ENCODE data around the gene MYO3B.
A peak's percentile ranks its signal among the peaks of the same experiment; 100 is the strongest.
"Not testable (repeated sequence)": the region's sequence is repeated elsewhere in the genome, so short reads cannot be mapped to it uniquely, and the experiment has no call there.

The MYO3B gene

DNA sequence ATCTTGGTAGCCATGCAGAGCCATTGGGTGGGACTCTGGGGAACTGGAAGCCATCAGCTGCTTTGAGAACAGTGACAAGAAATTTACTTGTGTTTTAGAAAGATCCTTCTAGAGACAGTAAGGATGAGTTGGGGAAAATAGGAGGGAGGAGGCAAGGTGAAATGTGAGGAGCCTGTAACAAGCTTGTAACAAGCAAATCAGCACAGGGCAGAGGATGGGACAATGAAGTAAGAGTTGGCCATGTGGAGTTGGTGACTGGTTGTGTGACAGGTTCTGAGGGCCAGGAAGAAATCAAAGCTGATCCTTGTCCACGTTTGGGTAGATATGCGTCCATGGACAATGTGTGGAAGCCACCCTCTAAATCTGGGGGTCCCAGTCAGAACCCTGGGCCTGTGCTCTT lies 84.4 kb downstream of the MYO3B start:
- DNase-seq = no peak
- TF ChIP-seq POLR2A (IDR thresholded peaks at IDR 0.05; ENCODE audit: low read length) (no peak), GATA1 (IDR thresholded peaks at IDR 0.05; ENCODE audit: low read depth, low read length) (no peak)

DNA sequence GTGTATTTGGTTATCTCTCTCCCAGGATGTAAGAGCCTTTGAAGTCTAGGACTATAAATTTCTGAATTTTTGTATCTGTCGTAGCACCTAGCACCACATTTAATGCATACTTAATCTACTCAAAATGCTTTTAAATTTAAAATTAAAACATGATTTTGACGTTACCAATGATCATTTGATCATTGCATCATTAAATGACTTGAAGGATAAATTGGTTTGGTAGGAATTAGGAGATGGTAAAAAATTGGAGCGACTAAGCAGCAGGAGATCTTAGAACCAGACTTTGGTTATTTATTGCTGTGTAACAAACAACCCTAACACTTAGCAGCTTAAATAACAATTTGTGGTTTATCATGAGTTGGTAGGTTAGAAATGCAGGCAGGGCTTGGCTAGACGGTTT lies 84.9 kb downstream of the MYO3B start:
- no peak for TF ChIP-seq POLR2A (IDR thresholded peaks at IDR 0.05; ENCODE audit: low read length)
- no peak for TF ChIP-seq GATA1 (IDR thresholded peaks at IDR 0.05; ENCODE audit: low read depth, low read length)
- no peak for DNase-seq

DNA sequence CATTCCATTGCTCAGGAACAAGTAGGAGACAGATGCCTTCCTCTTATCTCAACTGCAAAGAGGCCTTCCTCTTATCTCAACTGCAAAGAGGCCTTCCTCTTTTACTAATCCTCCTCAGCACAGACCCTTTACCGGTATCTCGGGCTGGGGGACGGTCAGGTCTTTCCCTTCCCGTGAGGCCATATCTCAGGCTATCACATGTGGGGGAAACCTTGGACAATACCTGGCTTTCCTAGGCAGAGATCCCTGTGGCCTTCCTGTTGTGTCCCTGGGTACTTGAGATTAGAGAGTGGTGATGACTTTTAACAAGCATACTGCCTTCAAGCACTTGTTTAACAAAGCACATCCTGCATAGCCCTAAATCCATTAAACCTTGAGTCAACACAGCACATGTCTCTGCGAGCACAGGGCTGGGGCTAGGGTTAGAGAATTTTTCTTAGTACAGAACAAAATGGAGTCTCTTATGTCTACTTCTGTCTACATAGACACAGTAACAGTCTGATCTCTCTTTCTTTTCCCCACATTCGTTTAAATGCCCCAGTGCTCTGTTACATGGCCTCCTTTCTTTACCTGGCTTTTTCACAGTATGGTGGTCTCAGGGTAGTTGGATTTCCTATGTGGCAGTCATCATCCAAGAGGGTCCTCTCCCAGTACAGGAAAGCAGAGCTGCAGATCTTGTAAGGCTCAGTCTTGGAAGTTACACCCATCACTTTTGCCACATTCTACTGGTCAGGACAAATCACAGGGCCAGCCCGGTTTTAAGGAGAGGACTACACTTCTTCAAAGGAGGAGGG lies 86.0 kb downstream of the MYO3B start:
- peak; percentile 64 to 92 for DNase-seq

DNA sequence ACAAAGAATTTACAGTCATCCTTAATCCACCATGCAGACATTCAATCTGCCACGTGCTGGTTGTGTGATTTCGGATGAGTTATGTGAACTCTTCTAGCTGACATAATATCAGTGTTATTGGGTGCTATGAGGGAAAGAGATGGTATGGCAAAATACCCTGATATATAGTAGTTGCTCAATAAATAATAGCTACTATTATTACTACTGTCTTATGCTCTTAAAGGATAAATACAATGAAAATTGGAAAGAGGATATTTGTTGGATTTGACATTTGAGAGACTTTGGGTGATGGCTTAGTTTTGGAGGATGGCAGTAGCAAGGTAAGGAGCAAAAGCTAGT lies 86.5 kb downstream of the MYO3B start:
- TF ChIP-seq POLR2A (IDR thresholded peaks at IDR 0.05; ENCODE audit: low read length) (no peak), GATA1 (IDR thresholded peaks at IDR 0.05; ENCODE audit: low read depth, low read length) (no peak)

DNA sequence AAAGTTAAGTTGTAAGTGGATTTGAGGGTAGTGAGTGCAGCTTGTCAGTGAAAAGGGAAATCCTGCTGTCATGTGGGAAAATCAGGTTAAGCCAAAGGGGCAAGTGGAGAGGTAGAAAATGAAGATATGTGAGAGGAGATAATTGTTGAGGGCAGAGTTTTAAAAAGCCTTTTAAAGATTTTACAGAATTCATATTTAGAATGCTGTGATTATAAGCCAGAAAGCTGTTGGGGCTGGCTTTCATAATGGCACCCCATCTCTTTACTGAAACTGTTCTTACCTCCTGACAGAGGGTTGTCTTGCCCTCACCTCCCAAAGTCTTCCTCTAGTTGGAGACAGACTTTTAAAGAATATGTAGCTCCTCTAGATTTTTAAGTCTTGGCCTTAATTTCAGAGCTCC lies 86.9 kb downstream of the MYO3B start:
- TF ChIP-seq POLR2A (IDR thresholded peaks at IDR 0.05; ENCODE audit: low read length) (no peak), GATA1 (IDR thresholded peaks at IDR 0.05; ENCODE audit: low read depth, low read length) (no peak)
- DNase-seq = no peak

More for the DNA sequence above, 86.5 kb downstream of the MYO3B start:
- no peak for DNase-seq

DNA sequence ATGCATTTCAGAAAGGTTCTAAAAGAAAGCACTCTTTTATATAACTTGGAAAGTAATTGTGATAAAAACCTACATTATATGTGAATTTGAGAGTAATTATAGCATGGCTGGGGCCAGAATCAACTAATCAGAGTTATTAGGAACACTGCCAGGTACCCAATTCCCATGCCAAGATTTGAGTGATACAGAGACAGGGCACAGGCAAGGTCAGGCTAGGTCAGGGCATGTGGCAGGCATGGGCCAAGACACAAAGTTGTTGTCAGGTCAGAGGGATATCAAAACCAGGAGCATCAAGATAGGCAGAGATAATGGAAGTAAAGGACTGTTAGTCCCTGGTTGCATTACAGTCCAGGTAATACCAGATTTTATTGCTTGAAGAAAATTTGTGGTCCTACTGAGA lies 87.4 kb downstream of the MYO3B start:
- no peak for DNase-seq
- TF ChIP-seq GATA1 (IDR thresholded peaks at IDR 0.05; ENCODE audit: low read depth, low read length) (no peak), POLR2A (IDR thresholded peaks at IDR 0.05; ENCODE audit: low read length) (no peak)

DNA sequence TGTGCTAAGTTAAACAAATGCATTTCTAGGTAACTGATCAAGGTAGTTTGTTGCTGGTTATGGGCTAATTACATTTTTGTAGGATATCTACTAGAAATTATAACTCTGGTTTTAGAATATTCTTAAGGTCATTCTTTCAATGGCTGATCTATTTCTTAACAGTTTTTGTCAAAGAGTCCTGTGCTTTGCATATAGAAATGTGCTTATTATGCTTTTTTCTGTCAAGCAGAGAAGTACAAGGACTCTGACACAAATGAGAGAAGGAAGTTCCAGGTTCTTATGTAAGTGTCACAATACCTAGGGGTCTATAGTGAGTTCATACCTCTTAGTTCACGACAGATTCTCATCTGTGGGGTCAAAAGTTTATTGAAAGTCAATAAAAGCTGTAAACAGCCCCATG lies 88.4 kb downstream of the MYO3B start:
- DNase-seq = no peak
- TF ChIP-seq POLR2A (IDR thresholded peaks at IDR 0.05; ENCODE audit: low read length) = no peak
- no peak for TF ChIP-seq GATA1 (IDR thresholded peaks at IDR 0.05; ENCODE audit: low read depth, low read length)

DNA sequence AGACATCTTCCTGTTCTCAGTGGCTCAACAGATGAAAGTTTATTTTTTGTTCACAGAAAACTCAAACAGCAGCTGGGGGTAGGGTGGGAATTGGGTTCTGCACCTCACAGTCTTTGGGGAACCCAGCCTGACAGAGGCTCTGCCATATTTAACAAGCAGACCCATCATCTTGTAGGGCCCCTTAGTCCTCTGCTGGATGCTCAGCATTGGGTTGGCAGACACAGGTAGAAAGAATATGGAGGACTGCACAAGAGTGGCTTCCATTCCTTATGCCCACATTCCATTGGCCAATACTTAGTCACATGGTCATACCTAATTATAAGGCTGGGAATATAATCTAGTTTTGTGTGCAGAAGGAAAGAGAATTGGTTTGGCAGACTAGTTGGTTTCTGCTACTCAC lies 89.1 kb downstream of the MYO3B start:
- no peak for DNase-seq

DNA sequence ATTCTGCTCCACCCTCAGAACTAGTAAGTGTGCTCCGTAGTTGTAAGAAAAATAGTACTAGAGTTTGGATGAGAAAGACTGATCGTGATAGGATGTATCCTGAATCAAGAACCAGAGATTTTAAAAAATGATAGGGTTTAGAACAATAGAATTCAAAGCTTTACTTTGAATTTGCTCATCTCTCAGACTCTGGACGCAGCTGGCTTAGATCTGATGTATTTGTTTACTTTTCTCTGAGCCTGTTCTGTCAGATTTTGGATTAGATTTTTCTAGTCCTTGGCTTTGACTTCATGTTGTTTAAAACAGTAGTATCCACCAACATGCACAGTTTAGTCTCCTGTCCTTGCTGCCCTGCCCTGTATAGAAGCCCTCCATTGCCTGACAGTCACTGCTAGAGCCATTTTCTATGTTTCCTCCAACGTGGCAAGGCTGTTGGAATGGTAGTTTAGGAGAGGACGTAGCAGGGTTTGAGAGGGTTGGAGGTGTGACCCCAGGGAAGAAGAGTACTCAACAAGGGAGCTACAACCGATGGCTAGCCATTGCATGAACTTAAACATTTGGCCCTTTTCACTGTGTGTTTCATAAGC lies 92.4 kb downstream of the MYO3B start:
- TF ChIP-seq POLR2A (IDR thresholded peaks at IDR 0.05; ENCODE audit: low read length) = no peak
- no peak for TF ChIP-seq GATA1 (IDR thresholded peaks at IDR 0.05; ENCODE audit: low read depth, low read length)
- DNase-seq = no peak

More for the DNA sequence above, 89.1 kb downstream of the MYO3B start:
- TF ChIP-seq POLR2A (IDR thresholded peaks at IDR 0.05; ENCODE audit: low read length) (no peak), GATA1 (IDR thresholded peaks at IDR 0.05; ENCODE audit: low read depth, low read length) (no peak)

DNA sequence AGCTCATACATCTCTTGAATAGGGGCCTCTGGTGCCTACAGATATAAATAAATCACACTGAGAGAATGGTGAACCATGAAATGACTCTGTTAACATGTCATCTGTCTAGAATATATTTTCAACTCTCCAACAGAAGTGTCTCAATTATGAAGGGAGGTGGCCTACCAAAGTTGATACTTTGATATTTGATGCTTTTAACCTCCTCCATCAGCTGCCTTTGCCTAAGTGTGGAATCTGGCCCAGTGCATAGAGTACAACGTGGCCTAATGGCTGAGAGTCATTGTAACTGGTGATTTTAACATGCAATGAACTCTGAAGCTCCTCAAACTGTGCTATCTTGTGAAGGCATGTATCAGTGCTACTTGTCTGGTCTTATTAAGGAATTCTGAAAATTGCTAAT lies 93.4 kb downstream of the MYO3B start:
- TF ChIP-seq GATA1 (IDR thresholded peaks at IDR 0.05; ENCODE audit: low read depth, low read length) (no peak), POLR2A (IDR thresholded peaks at IDR 0.05; ENCODE audit: low read length) (no peak)

DNA sequence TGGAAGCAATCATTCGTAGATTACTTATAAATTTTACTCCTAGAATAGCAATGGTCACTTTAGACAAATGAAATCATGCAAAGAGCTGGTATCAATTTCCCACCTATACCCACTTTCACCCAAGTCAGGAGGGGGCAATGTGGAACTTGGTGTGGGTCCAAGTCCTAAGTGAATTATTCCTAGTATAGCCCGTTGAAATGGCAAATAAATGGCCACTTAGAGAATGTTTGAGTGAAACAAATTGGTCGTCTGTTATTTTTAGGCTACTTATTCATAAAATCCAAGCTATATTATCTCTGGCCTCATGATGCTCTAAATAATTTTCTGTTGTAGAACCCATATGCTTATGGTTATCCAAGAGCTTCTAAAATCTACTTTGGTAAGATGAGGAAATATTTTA lies 98.1 kb downstream of the MYO3B start:
- TF ChIP-seq GATA1 (IDR thresholded peaks at IDR 0.05; ENCODE audit: low read depth, low read length) (no peak), POLR2A (IDR thresholded peaks at IDR 0.05; ENCODE audit: low read length) (no peak)
- DNase-seq = no peak

More for the DNA sequence above, 93.4 kb downstream of the MYO3B start:
- no peak for DNase-seq

DNA sequence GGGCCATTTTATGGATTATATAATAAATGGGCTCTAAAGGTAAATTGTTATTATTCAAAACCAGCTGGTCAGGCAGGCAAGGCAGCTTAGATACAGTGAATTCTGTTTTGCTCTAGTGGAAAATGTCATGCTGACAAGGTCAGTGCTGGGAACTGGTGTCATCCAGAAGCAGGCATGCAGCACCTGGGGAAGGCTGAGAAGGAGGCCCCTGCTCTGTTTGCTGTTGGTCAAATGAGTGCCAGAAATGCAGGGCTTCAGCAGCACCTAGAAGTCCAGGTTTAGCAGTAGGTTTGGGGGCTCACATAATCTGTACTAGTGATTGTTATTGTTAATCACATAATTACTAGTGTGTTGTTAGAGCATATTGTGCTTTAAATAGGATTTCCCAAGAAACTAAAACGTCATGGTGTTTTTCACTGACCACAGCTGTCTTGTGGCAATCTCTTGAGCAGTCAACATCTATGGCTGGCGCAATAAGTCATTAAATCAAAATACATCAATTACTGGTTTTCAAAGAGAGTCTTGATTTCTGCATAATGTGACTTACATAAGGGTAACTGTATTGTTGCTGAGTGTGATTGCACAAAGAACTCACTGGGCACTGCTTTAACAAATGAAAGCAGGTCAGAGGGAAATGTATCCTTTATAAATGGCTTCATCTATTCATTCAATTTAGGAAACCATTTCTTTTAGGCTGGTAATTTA lies 99.1 kb downstream of the MYO3B start:
- DNase-seq = no peak
- TF ChIP-seq POLR2A (IDR thresholded peaks at IDR 0.05; ENCODE audit: low read length) = no peak
- TF ChIP-seq GATA1 (IDR thresholded peaks at IDR 0.05; ENCODE audit: low read depth, low read length) = no peak

DNA sequence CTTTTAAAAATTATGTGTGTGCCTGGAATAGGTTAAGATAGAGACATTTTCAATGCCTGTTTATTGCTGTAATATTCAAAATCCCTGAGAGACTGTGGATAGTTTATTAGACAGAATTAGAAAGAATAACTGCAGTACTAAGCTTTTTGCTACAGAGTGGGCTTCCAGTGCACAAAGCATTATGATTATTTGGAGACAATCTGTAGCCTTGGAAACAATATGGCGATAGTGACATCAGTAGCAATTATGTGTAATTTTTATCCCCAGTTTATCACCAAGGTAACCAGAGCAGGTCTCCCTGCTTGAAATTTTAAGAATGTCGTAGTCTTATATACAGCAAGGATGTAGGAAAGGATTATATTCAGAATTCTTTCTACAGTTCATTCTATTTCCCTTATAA lies 100.0 kb downstream of the MYO3B start:
- no peak for DNase-seq

DNA sequence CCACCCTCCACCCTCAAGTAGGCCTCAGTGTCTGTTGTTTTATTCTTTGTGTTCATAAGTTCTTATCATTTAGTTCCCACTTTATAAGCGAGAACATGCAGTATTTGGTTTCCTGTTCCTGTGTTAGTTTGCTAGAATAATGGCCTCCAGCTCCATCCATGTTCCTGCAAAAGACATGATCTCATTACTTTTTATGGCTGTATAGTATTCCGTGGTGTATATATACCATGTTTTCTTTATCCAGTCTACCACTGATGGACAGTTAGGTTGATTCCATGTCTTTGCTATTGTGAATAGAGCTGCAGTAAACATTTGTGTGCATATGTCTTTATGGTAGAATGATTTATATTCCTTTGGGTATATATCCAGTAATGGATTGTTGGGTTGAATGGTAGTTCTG lies 101.7 kb downstream of the MYO3B start:
- DNase-seq = not testable (repeated sequence)

More for the DNA sequence above, 100.0 kb downstream of the MYO3B start:
- TF ChIP-seq POLR2A (IDR thresholded peaks at IDR 0.05; ENCODE audit: low read length) (no peak), GATA1 (IDR thresholded peaks at IDR 0.05; ENCODE audit: low read depth, low read length) (no peak)

DNA sequence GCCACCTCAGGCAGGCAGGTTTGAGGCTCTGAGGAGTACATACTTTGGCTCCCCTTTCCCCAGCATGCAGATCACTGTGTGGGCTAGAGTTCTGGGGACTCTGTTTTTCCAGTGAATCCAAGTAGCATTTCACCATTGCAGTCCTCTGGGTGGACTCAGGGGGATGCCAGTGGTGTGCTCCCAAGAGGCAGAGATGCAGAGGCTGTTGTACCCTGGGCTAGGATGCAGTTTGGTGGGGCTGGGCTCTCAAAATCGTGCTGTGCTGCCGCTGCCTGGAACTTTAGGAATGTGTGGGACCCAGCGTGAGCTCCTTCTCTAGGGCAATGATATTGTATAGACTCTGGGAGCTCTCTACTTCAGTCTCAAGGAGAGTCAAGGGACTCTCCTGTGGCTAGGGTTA lies 104.9 kb downstream of the MYO3B start:
- no peak for DNase-seq
- TF ChIP-seq POLR2A (IDR thresholded peaks at IDR 0.05; ENCODE audit: low read length) (no peak), GATA1 (IDR thresholded peaks at IDR 0.05; ENCODE audit: low read depth, low read length) (no peak)
